Measurements from ENCODE around the gene HDAC4.
A peak's percentile ranks its signal among the peaks of the same experiment; 100 is the strongest.

HDAC4 gene

GRCh38 chr2:239263669-239264491 is 136.9 kb downstream of the HDAC4 start:
- no peak for DNase-seq

- no peak for DNase-seq
Measured at GRCh38 chr2:239263231-239263630, 137.6 kb downstream of the HDAC4 start.

- DNase-seq: no peak
Measured at GRCh38 chr2:239262484-239263230, 138.2 kb downstream of the HDAC4 start.

GRCh38 chr2:239261796-239262483 is 138.9 kb downstream of the HDAC4 start:
- no peak for DNase-seq

GRCh38 chr2:239261356-239261755 is 139.5 kb downstream of the HDAC4 start:
- DNase-seq: no peak

GRCh38 chr2:239260546-239261327 is 140.1 kb downstream of the HDAC4 start:
- no peak for DNase-seq

- no peak for DNase-seq
Measured at GRCh38 chr2:239259603-239260298, 141.1 kb downstream of the HDAC4 start.

- DNase-seq: no peak
Measured at GRCh38 chr2:239259173-239259572, 141.6 kb downstream of the HDAC4 start.

- DNase-seq: no peak
Measured at GRCh38 chr2:239258248-239258647, 142.6 kb downstream of the HDAC4 start.

- peak; percentile 90 for DNase-seq
Measured at GRCh38 chr2:239257511-239257937, 143.3 kb downstream of the HDAC4 start.

- DNase-seq: no peak
Measured at GRCh38 chr2:239256350-239256743, 144.5 kb downstream of the HDAC4 start.

GRCh38 chr2:239255628-239256349 is 145.0 kb downstream of the HDAC4 start:
- no peak for DNase-seq

- no peak for DNase-seq
Measured at GRCh38 chr2:239255218-239255617, 145.6 kb downstream of the HDAC4 start.

GRCh38 chr2:239253701-239254436 is 147.0 kb downstream of the HDAC4 start:
- DNase-seq: peak; percentile 40

- DNase-seq: no peak
Measured at GRCh38 chr2:239253264-239253663, 147.6 kb downstream of the HDAC4 start.

- peak; percentile 51 for DNase-seq
Measured at GRCh38 chr2:239252801-239253200, 148.0 kb downstream of the HDAC4 start.

- DNase-seq: no peak
Measured at GRCh38 chr2:239252393-239252792, 148.4 kb downstream of the HDAC4 start.

- peak; percentile 32 for DNase-seq
Measured at GRCh38 chr2:239251971-239252370, 148.8 kb downstream of the HDAC4 start.

- no peak for DNase-seq
Measured at GRCh38 chr2:239250216-239251081, 150.4 kb downstream of the HDAC4 start.

Data from fibroblast of skin of back (primary cell).